Measurements from ENCODE around the gene CDK14.

Gene CDK14

GRCh38 chr7:90740386-90740785 is 144.3 kb downstream of the CDK14 start:
- H3K27ac ChIP-seq (ENCODE audit: low read depth, low read length, poor library complexity, severe bottlenecking), result peak overlapping the region; percentile 41
- peaks cover 62% of the 10 kb centered on the region for H3K4me1 ChIP-seq (ENCODE audit: insufficient read depth, low read length, severe bottlenecking)
- TF ChIP-seq CTCF (IDR thresholded peaks at IDR 0.05; ENCODE audit: low read length) (no peak), EZH2 (IDR thresholded peaks at IDR 0.05; ENCODE audit: borderline replicate concordance, low read length) (no peak)
- H3K36me3 ChIP-seq (ENCODE audit: insufficient read depth, low read length), result peaks cover 53% of the 10 kb centered on the region
- no peaks in the 10 kb centered on the region for H3K9me3 ChIP-seq (ENCODE audit: low read length)
- no peak overlapping the region for H2AFZ ChIP-seq (ENCODE audit: low read length)
- no peak overlapping the region for H3K4me3 ChIP-seq (ENCODE audit: low read depth, low read length, poor library complexity, severe bottlenecking)
- no peak overlapping the region for H3K4me2 ChIP-seq (ENCODE audit: low read length)
- H3K9ac ChIP-seq (ENCODE audit: low read length), result no peak overlapping the region
- H3K79me2 ChIP-seq (ENCODE audit: insufficient read depth, low read length), result peaks cover 71% of the 10 kb centered on the region
- no peaks in the 10 kb centered on the region for H3K9me2 ChIP-seq (ENCODE audit: low read depth, low read length)
- no peaks in the 10 kb centered on the region for H4K20me1 ChIP-seq (ENCODE audit: insufficient read depth, low read length)
- H3F3A ChIP-seq (ENCODE audit: insufficient read depth, low read length), result 0 out of 2 replicates have a peak, but pooled peaks cover 6% of the 10 kb centered on the region
- no peaks in the 10 kb centered on the region for H3K27me3 ChIP-seq (ENCODE audit: insufficient read depth, low read length)

- H3K4me2 ChIP-seq (ENCODE audit: low read length), result no peak overlapping the region
- H3K36me3 ChIP-seq (ENCODE audit: insufficient read depth, low read length), result peaks cover 62% of the 10 kb centered on the region
- H3K79me2 ChIP-seq (ENCODE audit: insufficient read depth, low read length), result peaks cover 78% of the 10 kb centered on the region
- no peaks in the 10 kb centered on the region for H3K27me3 ChIP-seq (ENCODE audit: insufficient read depth, low read length)
- H3K9me2 ChIP-seq (ENCODE audit: low read depth, low read length), result no peaks in the 10 kb centered on the region
- no peak overlapping the region for H2AFZ ChIP-seq (ENCODE audit: low read length)
- no peak overlapping the region for H3K27ac ChIP-seq (ENCODE audit: low read depth, low read length, poor library complexity, severe bottlenecking)
- H3F3A ChIP-seq (ENCODE audit: insufficient read depth, low read length), result 0 out of 2 replicates have a peak, but pooled peaks cover 4% of the 10 kb centered on the region
- no peaks in the 10 kb centered on the region for H3K9me3 ChIP-seq (ENCODE audit: low read length)
- TF ChIP-seq EZH2 (IDR thresholded peaks at IDR 0.05; ENCODE audit: borderline replicate concordance, low read length), result no peak
- H4K20me1 ChIP-seq (ENCODE audit: insufficient read depth, low read length), result no peaks in the 10 kb centered on the region
- H3K9ac ChIP-seq (ENCODE audit: low read length), result no peak overlapping the region
- H3K4me3 ChIP-seq (ENCODE audit: low read depth, low read length, poor library complexity, severe bottlenecking), result no peak overlapping the region
- H3K4me1 ChIP-seq (ENCODE audit: insufficient read depth, low read length, severe bottlenecking), result peaks cover 40% of the 10 kb centered on the region
Measured at GRCh38 chr7:90743626-90744025, 147.5 kb downstream of the CDK14 start.

GRCh38 chr7:90747516-90747915 is 151.4 kb downstream of the CDK14 start:
- H3K79me2 ChIP-seq (ENCODE audit: insufficient read depth, low read length), result peaks cover 39% of the 10 kb centered on the region
- H3K36me3 ChIP-seq (ENCODE audit: insufficient read depth, low read length), result peaks cover 74% of the 10 kb centered on the region
- H3K4me2 ChIP-seq (ENCODE audit: low read length), result no peak overlapping the region
- H3K4me3 ChIP-seq (ENCODE audit: low read depth, low read length, poor library complexity, severe bottlenecking), result no peak overlapping the region
- no peak overlapping the region for H2AFZ ChIP-seq (ENCODE audit: low read length)
- H3K4me1 ChIP-seq (ENCODE audit: insufficient read depth, low read length, severe bottlenecking), result peaks cover 25% of the 10 kb centered on the region
- no peaks in the 10 kb centered on the region for H4K20me1 ChIP-seq (ENCODE audit: insufficient read depth, low read length)
- 0 out of 2 replicates have a peak, but pooled peaks cover 4% of the 10 kb centered on the region for H3F3A ChIP-seq (ENCODE audit: insufficient read depth, low read length)
- no peaks in the 10 kb centered on the region for H3K27me3 ChIP-seq (ENCODE audit: insufficient read depth, low read length)
- no peaks in the 10 kb centered on the region for H3K9me2 ChIP-seq (ENCODE audit: low read depth, low read length)
- H3K9ac ChIP-seq (ENCODE audit: low read length), result no peak overlapping the region
- TF ChIP-seq CTCF (IDR thresholded peaks at IDR 0.05; ENCODE audit: low read length) (no peak), EZH2 (IDR thresholded peaks at IDR 0.05; ENCODE audit: borderline replicate concordance, low read length) (no peak)
- H3K9me3 ChIP-seq (ENCODE audit: low read length), result no peaks in the 10 kb centered on the region
- H3K27ac ChIP-seq (ENCODE audit: low read depth, low read length, poor library complexity, severe bottlenecking), result no peak overlapping the region

GRCh38 chr7:90749262-90749661 is 153.1 kb downstream of the CDK14 start:
- H3K27ac ChIP-seq (ENCODE audit: low read depth, low read length, poor library complexity, severe bottlenecking), result peak overlapping the region; percentile 41
- H3K27me3 ChIP-seq (ENCODE audit: insufficient read depth, low read length), result no peaks in the 10 kb centered on the region
- H3K79me2 ChIP-seq (ENCODE audit: insufficient read depth, low read length), result peaks cover 26% of the 10 kb centered on the region
- H3F3A ChIP-seq (ENCODE audit: insufficient read depth, low read length), result 0 out of 2 replicates have a peak, but pooled peaks cover 4% of the 10 kb centered on the region
- TF ChIP-seq EZH2 (IDR thresholded peaks at IDR 0.05; ENCODE audit: borderline replicate concordance, low read length), result no peak
- TF ChIP-seq CTCF (IDR thresholded peaks at IDR 0.05; ENCODE audit: low read length), result no peak
- H2AFZ ChIP-seq (ENCODE audit: low read length), result no peak overlapping the region
- H3K9me3 ChIP-seq (ENCODE audit: low read length), result peaks cover 7% of the 10 kb centered on the region; the same call in 1 of the 2 replicates
- no peak overlapping the region for H3K4me2 ChIP-seq (ENCODE audit: low read length)
- H4K20me1 ChIP-seq (ENCODE audit: insufficient read depth, low read length), result no peaks in the 10 kb centered on the region
- peaks cover 33% of the 10 kb centered on the region for H3K4me1 ChIP-seq (ENCODE audit: insufficient read depth, low read length, severe bottlenecking)
- H3K9me2 ChIP-seq (ENCODE audit: low read depth, low read length), result no peaks in the 10 kb centered on the region
- no peak overlapping the region; the same call in 1 of the 2 replicates for H3K9ac ChIP-seq (ENCODE audit: low read length)
- peaks cover 76% of the 10 kb centered on the region for H3K36me3 ChIP-seq (ENCODE audit: insufficient read depth, low read length)
- no peak overlapping the region for H3K4me3 ChIP-seq (ENCODE audit: low read depth, low read length, poor library complexity, severe bottlenecking)
